Measurements from ENCODE around the gene TMF1. TPM values are rescaled to one million over a fixed set of nuclear protein-coding genes. Genes with fewer than 3 reads are reported as not detected.

The TMF1 gene
- total RNA-seq, 2 experiments from 2014 or later = 57.4 to 58.0 TPM

- no peak overlapping the region for H3K27ac Mint-ChIP-seq
- DNase-seq = no peak
- ChIA-PET POLR2A (interaction anchor here (0.7 to 1.0 kb wide), 2 partner anchors 8 to 69 kb away, joined by 3 read pairs; no protein-coding TSS in a partner anchor), CTCF (interaction anchor here (0.7 to 1.6 kb wide), 3 partner anchors 11 to 19 kb away, joined by 3 to 7 read pairs (median 5); partner anchors contain the start of gene EOGT)
- peaks cover 24% of the 10 kb centered on the region for H3K4me1 Mint-ChIP-seq
- H3K36me3 Mint-ChIP-seq (ENCODE audit: low read depth) = peaks cover 75% of the 10 kb centered on the region
- H3K9me3 Mint-ChIP-seq = no peaks in the 10 kb centered on the region
- H3K27me3 Mint-ChIP-seq = no peaks in the 10 kb centered on the region
- no peak overlapping the region for H3K4me3 Mint-ChIP-seq
These were observed 20.0 kb downstream of the TMF1 start for GRCh38 chr3:69032142-69032541.

GRCh38 chr3:69031635-69032034 is 20.5 kb downstream of the TMF1 start:
- DNase-seq = no peak
- Mint-ChIP-seq H3K27me3 (no peaks in the 10 kb centered on the region), H3K4me1 (peaks cover 24% of the 10 kb centered on the region), H3K4me3 (no peak overlapping the region), H3K36me3 (ENCODE audit: low read depth) (peaks cover 72% of the 10 kb centered on the region), H3K9me3 (no peaks in the 10 kb centered on the region), H3K27ac (no peak overlapping the region)
- CTCF ChIA-PET = interaction anchor here (0.7 to 1.6 kb wide), 3 partner anchors 10 to 18 kb away, joined by 3 to 7 read pairs (median 5); partner anchors contain the start of gene EOGT
- POLR2A ChIA-PET = interaction anchor here (1.0 kb wide), 1 partner anchor 8 kb away, joined by 3 read pairs; no protein-coding TSS in a partner anchor

GRCh38 chr3:69020857-69021256 is 31.3 kb downstream of the TMF1 start:
- ChIA-PET POLR2A (no interaction called here), CTCF (interaction anchor here (1.0 to 1.6 kb wide), 4 partner anchors 9 to 1366 kb away, joined by 3 to 5 read pairs (median 4); no protein-coding TSS in a partner anchor)
- Mint-ChIP-seq H3K4me3 (no peak overlapping the region), H3K9me3 (no peaks in the 10 kb centered on the region), H3K4me1 (peaks cover 11% of the 10 kb centered on the region), H3K27ac (no peak overlapping the region), H3K27me3 (no peaks in the 10 kb centered on the region), H3K36me3 (ENCODE audit: low read depth) (peaks cover 29% of the 10 kb centered on the region)
- no peak for DNase-seq

GRCh38 chr3:69020424-69020823 is 31.7 kb downstream of the TMF1 start:
- DNase-seq = no peak
- H3K9me3 Mint-ChIP-seq = no peaks in the 10 kb centered on the region
- H3K36me3 Mint-ChIP-seq (ENCODE audit: low read depth) = peaks cover 25% of the 10 kb centered on the region
- no peaks in the 10 kb centered on the region for H3K27me3 Mint-ChIP-seq
- CTCF ChIA-PET = interaction anchor here (1.0 to 1.6 kb wide), 4 partner anchors 9 to 1365 kb away, joined by 3 to 5 read pairs (median 4); no protein-coding TSS in a partner anchor
- POLR2A ChIA-PET = no interaction called here
- no peak overlapping the region for H3K27ac Mint-ChIP-seq
- H3K4me1 Mint-ChIP-seq = peaks cover 14% of the 10 kb centered on the region
- H3K4me3 Mint-ChIP-seq = no peak overlapping the region

GRCh38 chr3:69016901-69017300 is 35.2 kb downstream of the TMF1 start:
- Mint-ChIP-seq H3K27ac (no peak overlapping the region), H3K4me1 (peaks cover 36% of the 10 kb centered on the region), H3K9me3 (no peaks in the 10 kb centered on the region), H3K4me3 (no peak overlapping the region), H3K27me3 (no peaks in the 10 kb centered on the region), H3K36me3 (ENCODE audit: low read depth) (peaks cover 17% of the 10 kb centered on the region)
- POLR2A ChIA-PET = interaction anchor here (1.4 kb wide), 1 partner anchor 34 kb away, joined by 6 read pairs; no protein-coding TSS in a partner anchor
- no peak for DNase-seq
- CTCF ChIA-PET = no interaction called here

GRCh38 chr3:69016102-69016501 is 36.0 kb downstream of the TMF1 start:
- no peak for DNase-seq
- peaks cover 40% of the 10 kb centered on the region for H3K4me1 Mint-ChIP-seq
- H3K9me3 Mint-ChIP-seq = no peaks in the 10 kb centered on the region
- H3K27me3 Mint-ChIP-seq = no peaks in the 10 kb centered on the region
- no peak overlapping the region for H3K4me3 Mint-ChIP-seq
- H3K36me3 Mint-ChIP-seq (ENCODE audit: low read depth) = peaks cover 18% of the 10 kb centered on the region
- ChIA-PET CTCF (no interaction called here), POLR2A (no interaction called here)
- no peak overlapping the region for H3K27ac Mint-ChIP-seq

GRCh38 chr3:69014022-69014580 is 38.0 kb downstream of the TMF1 start:
- Mint-ChIP-seq H3K9me3 (no peaks in the 10 kb centered on the region), H3K36me3 (ENCODE audit: low read depth) (peaks cover 23% of the 10 kb centered on the region), H3K4me1 (peaks cover 41% of the 10 kb centered on the region), H3K27me3 (no peaks in the 10 kb centered on the region), H3K27ac (peak overlapping the region; percentile 66), H3K4me3 (peak overlapping the region; percentile 79)
- CTCF ChIA-PET = interaction anchor here (0.9 to 2.1 kb wide), 10 partner anchors 10 to 106 kb away, joined by 3 to 8 read pairs (median 6); partner anchors contain the start of gene ARL6IP5
- no peak for DNase-seq
- POLR2A ChIA-PET = interaction anchor here (0.7 to 3.6 kb wide), 18 partner anchors 11 to 1358 kb away, joined by 3 to 31 read pairs (median 4); partner anchors contain the start of genes ARL6IP5, TMF1 and UBA3

- peak; percentile 85 for DNase-seq
- ChIA-PET CTCF (interaction anchor here (0.9 to 2.1 kb wide), 10 partner anchors 11 to 107 kb away, joined by 3 to 8 read pairs (median 6); partner anchors contain the start of gene ARL6IP5), POLR2A (interaction anchor here (0.7 to 3.6 kb wide), 17 partner anchors 10 to 1358 kb away, joined by 3 to 31 read pairs (median 4); partner anchors contain the start of genes ARL6IP5, TMF1 and UBA3)
- Mint-ChIP-seq H3K36me3 (ENCODE audit: low read depth) (peaks cover 25% of the 10 kb centered on the region), H3K27me3 (no peaks in the 10 kb centered on the region), H3K9me3 (no peaks in the 10 kb centered on the region), H3K4me1 (peaks cover 41% of the 10 kb centered on the region), H3K4me3 (peak within 1 kb of the TSS; percentile 83), H3K27ac (peak within 1 kb of the TSS; percentile 76)
These were observed 38.7 kb downstream of the TMF1 start, which contains the start of gene EOGT for GRCh38 chr3:69013253-69014021. TSS of gene EOGT (minus strand) at chr3:69013684. CDS start at chr3:69009846, 3,838 bp downstream.

- Mint-ChIP-seq H3K9me3 (no peaks in the 10 kb centered on the region), H3K36me3 (ENCODE audit: low read depth) (peaks cover 27% of the 10 kb centered on the region), H3K4me3 (peak overlapping the region; percentile 83), H3K27ac (peak overlapping the region; percentile 76), H3K27me3 (no peaks in the 10 kb centered on the region), H3K4me1 (peaks cover 41% of the 10 kb centered on the region)
- no peak for DNase-seq
- POLR2A ChIA-PET = interaction anchor here (0.9 to 3.6 kb wide), 9 partner anchors 10 to 1357 kb away, joined by 3 to 31 read pairs (median 5); partner anchors contain the start of genes ARL6IP5 and TMF1
- CTCF ChIA-PET = interaction anchor here (1.0 to 2.1 kb wide), 8 partner anchors 13 to 108 kb away, joined by 3 to 8 read pairs (median 5); no protein-coding TSS in a partner anchor
These were observed 39.3 kb downstream of the TMF1 start for GRCh38 chr3:69012800-69013252.

- Mint-ChIP-seq H3K27me3 (no peaks in the 10 kb centered on the region), H3K36me3 (ENCODE audit: low read depth) (peaks cover 23% of the 10 kb centered on the region), H3K9me3 (no peaks in the 10 kb centered on the region), H3K4me3 (peak overlapping the region; percentile 83), H3K4me1 (peaks cover 41% of the 10 kb centered on the region), H3K27ac (peak overlapping the region; percentile 76)
- ChIA-PET CTCF (interaction anchor here (1.0 to 2.1 kb wide), 3 partner anchors 8 to 171 kb away, joined by 3 to 8 read pairs (median 4); no protein-coding TSS in a partner anchor), POLR2A (interaction anchor here (1.7 to 3.6 kb wide), 4 partner anchors 9 to 79 kb away, joined by 7 to 31 read pairs (median 21); partner anchors contain the start of genes ARL6IP5 and TMF1)
- no peak for DNase-seq
These were observed 39.9 kb downstream of the TMF1 start for GRCh38 chr3:69012100-69012799.

GRCh38 chr3:69011096-69011730 is 40.9 kb downstream of the TMF1 start:
- H3K4me3 Mint-ChIP-seq = no peak overlapping the region
- H3K9me3 Mint-ChIP-seq = no peaks in the 10 kb centered on the region
- no peak overlapping the region for H3K27ac Mint-ChIP-seq
- H3K36me3 Mint-ChIP-seq (ENCODE audit: low read depth) = peaks cover 24% of the 10 kb centered on the region
- DNase-seq = no peak
- peaks cover 38% of the 10 kb centered on the region for H3K4me1 Mint-ChIP-seq
- no peaks in the 10 kb centered on the region for H3K27me3 Mint-ChIP-seq
- ChIA-PET CTCF (interaction anchor here (0.6 to 1.3 kb wide), 4 partner anchors 9 to 172 kb away, joined by 3 to 4 read pairs (median 4); no protein-coding TSS in a partner anchor), POLR2A (interaction anchor here (3.6 kb wide), 1 partner anchor 40 kb away, joined by 31 read pairs; the partner anchor contains the start of gene TMF1)

All from activated CD4-positive, alpha-beta memory T cell treated with anti-CD3 and anti-CD28 coated beads, Interleukin-2, amount 10 ng/mL, durations not matched to agents 7 days and 5 days (primary cell).